Raji (cell line): Measurements from ENCODE around the gene ZNF345.

Experiments used
- POLR2A ChIP-seq: IDR thresholded peaks from 2 replicates; pipeline ENCODE4 v1.6.1; 2011; ENCODE audit warnings: low read depth, low read length, control low read depth; ENCODE audit not compliant: insufficient read depth

Gene ZNF345

GRCh38 chr19:36850559-36851442 lies at the start of gene ZNF345:
Gene ZNF345, plus strand, starts transcription at chr19:36850876. Its CDS starts 25,955 bp downstream, at chr19:36876831.
- TF ChIP-seq POLR2A: no peak

GRCh38 chr19:36805364-36805763 lies 45.3 kb upstream of the ZNF345 start:
- TF ChIP-seq POLR2A: no peak

- TF ChIP-seq POLR2A: no peak
Measured at GRCh38 chr19:36807029-36807428, 43.6 kb upstream of the ZNF345 start.

DNA sequence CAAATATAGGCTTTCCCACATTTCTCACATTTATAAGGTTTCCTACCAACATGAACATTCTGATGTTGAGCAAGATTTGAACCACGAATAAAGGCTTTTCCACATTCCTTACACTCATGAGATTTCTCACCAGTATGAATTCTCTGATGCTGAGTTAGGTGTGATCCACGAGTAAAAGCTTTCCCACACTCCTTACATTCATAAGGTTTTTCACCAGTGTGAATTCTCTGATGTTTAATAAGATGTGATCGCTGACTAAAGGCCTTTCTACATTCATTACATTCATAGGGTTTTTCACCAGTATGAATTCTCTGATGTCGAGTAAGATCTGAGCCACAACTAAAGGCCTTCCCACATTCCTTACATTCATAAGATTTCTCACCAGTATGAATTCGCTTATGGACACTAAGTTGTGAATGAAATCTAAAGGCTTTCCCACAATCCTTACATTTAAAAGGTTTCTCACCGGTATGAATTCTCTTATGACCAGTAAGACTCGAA lies 31.5 kb upstream of the ZNF345 start:
- no peak for TF ChIP-seq POLR2A

DNA sequence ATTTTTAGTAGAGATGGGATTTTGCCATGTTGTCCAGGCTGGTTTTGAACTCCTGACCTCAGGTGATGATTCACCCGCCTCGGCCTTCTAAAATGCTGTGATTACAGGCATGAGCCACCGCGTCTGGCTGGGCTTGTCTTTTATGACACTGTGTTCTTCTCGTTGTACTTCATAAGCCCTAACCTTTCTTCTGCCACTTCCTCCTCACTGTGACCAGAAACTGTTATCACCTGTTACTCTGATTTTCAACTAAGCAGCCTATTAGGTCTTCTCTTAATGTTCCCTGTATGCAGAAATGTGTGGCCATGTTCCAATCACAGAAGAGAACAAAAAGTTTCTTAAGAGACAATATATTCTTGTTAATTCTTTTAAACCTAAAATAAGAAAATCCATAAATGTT lies 28.9 kb upstream of the ZNF345 start:
- no peak for TF ChIP-seq POLR2A

DNA sequence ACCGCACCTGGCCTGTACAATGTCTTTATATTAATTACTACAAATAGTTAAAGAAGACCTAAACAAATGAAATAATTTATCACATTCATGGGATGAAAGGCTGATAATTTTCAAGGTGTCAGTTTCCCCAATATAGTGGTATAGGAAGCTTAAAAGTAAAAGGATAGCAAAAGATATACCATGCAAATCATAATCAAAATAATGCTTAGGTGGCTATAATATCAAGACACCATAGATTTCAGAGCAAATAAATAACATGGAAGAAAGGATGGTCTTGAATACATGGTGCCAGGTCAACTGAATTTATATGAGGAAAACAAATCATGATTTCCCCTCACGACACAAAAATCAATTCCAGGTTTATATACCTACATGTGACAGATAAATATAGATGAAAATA lies 17.2 kb upstream of the ZNF345 start:
- TF ChIP-seq POLR2A: no peak

DNA sequence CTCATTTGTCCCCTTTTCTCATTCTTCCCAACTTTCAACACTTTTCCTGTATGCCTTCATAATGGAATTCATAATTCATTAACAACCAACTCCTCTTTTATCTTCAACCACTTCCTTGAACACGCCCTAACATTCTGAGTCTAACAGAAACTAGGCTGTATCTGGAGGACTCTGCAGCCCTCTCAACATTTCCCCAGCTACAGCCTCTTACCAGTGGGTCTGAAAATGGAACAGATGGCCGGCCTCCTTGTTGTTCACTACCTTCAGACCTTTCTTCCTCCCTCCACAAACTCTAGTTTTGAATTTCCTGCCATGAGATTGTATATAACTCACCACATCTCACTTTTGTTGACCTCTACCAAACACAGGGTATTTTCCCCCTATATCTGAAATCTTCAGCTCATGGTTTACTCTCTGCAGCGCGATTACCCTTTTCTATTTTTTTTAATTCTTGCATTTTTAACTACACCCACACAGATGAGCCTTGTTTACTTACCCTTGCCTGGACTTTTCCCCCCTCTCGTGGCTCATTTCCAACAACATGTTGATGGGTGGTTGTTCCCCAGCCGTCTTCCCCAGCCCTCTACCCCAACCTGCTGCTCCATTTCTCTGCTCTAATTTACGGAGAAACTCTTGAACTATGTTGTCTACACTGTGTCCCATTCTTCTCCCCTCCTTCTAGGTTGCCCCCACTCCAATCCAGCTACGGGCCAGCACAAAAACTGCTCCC lies 13.3 kb upstream of the ZNF345 start:
- TF ChIP-seq POLR2A: no peak

DNA sequence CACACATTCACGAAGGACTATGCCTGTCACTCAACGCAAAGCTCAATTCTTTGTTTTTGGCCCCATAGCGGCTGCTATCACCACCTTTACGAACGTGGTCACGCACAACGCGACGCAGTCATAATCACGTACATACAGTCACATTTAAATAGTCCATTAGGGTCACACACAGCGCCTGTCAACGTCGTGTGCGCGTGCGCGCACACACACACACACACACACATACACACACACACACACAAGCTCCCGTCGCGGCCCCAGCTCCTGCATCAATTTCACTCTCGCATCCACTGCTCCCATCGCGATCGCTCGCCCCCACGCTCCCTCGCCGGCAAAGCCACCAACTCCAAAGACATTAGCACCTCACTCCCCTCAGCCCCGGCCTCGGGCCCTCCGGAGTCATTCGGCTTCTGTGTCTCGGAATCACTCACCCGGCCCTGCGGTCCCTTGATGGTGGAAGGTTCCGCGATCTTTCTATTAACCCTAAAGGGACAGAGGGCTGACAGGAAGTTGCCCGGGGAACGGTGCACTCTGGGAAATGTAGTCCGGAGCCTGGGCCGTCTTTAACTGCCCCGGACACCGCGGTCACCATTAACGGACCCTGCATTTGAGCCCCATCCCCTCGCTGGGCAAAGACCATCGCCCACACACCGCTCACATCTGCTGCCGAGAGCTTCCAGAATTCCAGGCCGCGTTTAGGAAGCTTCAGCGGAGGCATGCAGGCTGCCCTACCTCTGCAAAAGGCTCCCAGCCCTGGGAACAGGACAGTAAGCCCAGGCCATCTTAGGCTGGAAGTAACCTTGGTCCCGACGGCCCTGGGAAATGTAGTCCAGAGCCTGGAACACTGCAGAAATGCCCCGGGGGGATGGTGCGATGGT lies 12.5 kb upstream of the ZNF345 start, which contains the start of gene ZNF790:
Gene ZNF790, minus strand, starts transcription at position 482 of the 878 bp plus-strand sequence. CDS start 12,768 bp downstream, outside the sequence.
- TF ChIP-seq POLR2A: no peak

GRCh38 chr19:36838784-36839324 lies 11.8 kb upstream of the ZNF345 start:
- no peak for TF ChIP-seq POLR2A

DNA sequence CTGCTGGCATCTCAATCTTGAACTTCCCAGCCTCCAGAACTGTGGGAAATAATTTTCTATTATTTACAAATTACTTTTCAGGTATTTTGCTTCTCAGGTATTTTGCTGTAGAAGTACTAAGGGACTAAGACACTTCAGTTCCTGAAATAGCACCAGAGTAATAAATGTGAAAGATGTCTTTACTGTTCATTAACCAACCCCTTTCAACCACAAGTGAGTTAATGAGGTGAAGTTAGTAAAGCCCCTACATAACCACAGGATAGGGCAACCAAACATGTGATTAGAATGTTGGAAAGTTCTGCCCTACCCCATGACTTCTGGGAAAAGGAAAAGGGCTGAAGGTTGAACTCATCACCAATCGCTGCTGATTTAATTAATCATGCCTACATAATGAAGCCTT lies 2.7 kb upstream of the ZNF345 start:
- TF ChIP-seq POLR2A: no peak

- TF ChIP-seq POLR2A: no peak
Measured at GRCh38 chr19:36849701-36850558, 746 bp upstream of the ZNF345 start.

GRCh38 chr19:36851898-36852297 lies 1.2 kb downstream of the ZNF345 start:
- TF ChIP-seq POLR2A: no peak
